Effector memory CD4-positive, alpha-beta T cell (primary cell): ENCODE data around the gene IL36RN.

Experiments
- DNase-seq, 3 donors: peaks; one replicate each; pipeline ENCODE4 v3.0.0-alpha.2; 2020
- H3K27ac ChIP-seq: 2 replicates; pipeline ENCODE4 v1.7.0; 2013; ENCODE audit warnings: mild to moderate bottlenecking, low read length, moderate library complexity; ENCODE audit not compliant: insufficient read depth, poor library complexity, severe bottlenecking
- H3K27me3 ChIP-seq: replicated peaks from 2 replicates; pipeline ENCODE4 v1.7.0; 2013; ENCODE audit warnings: mild to moderate bottlenecking, low read length; ENCODE audit not compliant: insufficient read depth, control insufficient read depth, poor library complexity, severe bottlenecking
- H3K36me3 ChIP-seq: 2 replicates; pipeline ENCODE4 v1.7.0; 2013; ENCODE audit warnings: mild to moderate bottlenecking, low read length, moderate library complexity; ENCODE audit not compliant: control insufficient read depth, insufficient read depth
- H3K4me1 ChIP-seq: 2 replicates; pipeline ENCODE4 v1.7.0; 2013; ENCODE audit warnings: low read length, mild to moderate bottlenecking; ENCODE audit not compliant: control insufficient read depth, insufficient read depth, poor library complexity, severe bottlenecking
- H3K4me3 ChIP-seq: 2 replicates; pipeline ENCODE4 v1.7.0; 2013; ENCODE audit warnings: low read length, low read depth, mild to moderate bottlenecking; ENCODE audit not compliant: insufficient read depth, poor library complexity, severe bottlenecking
- H3K9me3 ChIP-seq: 2 replicates; pipeline ENCODE4 v1.7.0; 2013; ENCODE audit warnings: mild to moderate bottlenecking, low read length, moderate library complexity; ENCODE audit not compliant: control insufficient read depth

The IL36RN gene

DNA sequence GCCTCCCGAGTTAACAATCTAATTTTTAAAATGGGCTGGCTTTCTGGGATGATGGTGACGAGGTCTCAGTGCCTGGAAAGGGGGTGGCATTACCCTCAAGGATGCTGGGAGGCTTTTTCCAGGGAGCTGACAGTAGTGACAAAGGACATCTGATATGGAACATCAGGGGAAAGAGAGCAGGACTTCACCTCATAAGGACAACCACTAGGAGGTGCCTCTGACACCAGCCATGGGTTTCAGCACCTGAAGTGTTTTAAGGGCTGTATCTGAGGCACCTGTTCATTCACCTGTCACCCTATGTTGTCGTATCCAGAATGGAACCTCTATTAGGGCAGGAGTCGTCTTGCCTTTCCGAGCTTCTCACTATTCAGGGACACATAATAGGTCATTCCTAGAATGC, 17.1 kb upstream of the IL36RN start:
- Histone ChIP-seq H3K4me3 (no peak overlapping the region), H3K36me3 (no peaks in the 10 kb centered on the region), H3K27ac (no peak overlapping the region), H3K9me3 (no peaks in the 10 kb centered on the region), H3K27me3 (no peaks in the 10 kb centered on the region), H3K4me1 (no peaks in the 10 kb centered on the region)
- no peak for DNase-seq

DNA sequence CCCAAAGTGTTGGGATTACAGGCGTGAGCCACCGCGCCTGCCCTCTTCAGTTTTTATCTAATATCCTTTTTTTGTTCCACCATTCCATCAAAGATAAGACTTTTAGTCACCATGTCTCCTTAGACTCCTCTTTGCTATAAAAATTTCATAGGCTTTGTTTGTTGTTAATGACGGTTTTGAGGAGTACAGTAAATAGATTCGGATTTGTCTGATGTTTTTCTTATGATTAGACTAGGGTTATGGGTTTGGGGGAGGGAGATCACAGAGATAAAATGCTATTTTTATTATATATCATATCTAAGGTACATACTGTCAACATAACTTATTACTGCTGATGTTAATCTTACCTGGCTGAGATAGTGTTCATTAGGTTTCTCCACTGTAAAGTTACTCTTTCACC, 12.5 kb upstream of the IL36RN start:
- H3K36me3 ChIP-seq: no peaks in the 10 kb centered on the region
- no peaks in the 10 kb centered on the region for H3K4me1 ChIP-seq
- no peaks in the 10 kb centered on the region for H3K9me3 ChIP-seq
- no peak overlapping the region for H3K4me3 ChIP-seq
- H3K27me3 ChIP-seq: peaks cover 4% of the 10 kb centered on the region
- no peak overlapping the region for H3K27ac ChIP-seq
- DNase-seq: no peak

DNA sequence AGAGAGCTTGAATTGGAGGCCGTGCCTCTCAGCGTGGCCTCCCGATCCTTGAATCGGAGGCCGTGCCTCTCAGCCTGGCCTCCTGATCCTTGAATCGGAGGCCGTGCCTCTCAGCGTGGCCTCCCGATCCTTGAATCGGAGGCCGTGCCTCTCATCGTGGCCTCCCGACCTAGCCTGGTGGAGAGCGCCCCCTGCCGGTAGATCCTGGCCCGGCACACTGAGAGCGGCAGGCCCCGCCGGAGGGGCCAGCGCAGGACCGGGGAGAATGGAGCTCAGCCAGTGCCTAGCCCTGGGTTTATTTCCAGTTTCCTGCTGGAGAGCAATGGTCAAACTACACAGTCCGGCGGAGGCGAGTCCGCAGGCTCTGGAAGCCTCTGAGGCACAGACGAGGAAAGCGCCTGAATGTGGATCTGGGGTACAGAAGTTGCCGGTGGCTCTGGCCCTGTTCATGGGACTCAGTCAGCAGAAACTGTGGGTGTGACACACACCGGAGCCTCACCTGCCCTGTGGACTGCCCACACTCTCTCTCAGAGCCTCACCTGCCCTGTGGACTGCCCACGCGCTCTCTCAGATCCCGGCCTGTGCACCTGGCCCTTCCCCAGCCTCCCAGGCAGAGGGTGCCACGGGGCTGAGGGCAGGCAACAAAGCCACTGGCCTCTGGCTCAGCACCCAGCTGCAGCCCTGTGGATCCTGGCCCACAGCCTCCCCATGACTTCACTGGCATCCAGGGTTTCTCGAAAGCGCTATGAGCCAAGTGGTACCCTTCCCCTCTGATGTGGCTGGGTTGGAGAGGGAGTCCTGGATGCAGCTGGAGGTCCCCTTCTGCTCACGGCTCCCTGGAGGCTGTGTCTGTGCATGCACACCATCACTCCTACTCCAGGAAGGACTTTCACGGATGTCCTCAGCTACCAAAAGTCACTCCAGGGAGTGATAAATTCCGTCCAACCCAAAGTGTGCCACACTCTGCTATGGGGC, 7.8 kb upstream of the IL36RN start:
- H3K9me3 ChIP-seq: no peaks in the 10 kb centered on the region

DNA sequence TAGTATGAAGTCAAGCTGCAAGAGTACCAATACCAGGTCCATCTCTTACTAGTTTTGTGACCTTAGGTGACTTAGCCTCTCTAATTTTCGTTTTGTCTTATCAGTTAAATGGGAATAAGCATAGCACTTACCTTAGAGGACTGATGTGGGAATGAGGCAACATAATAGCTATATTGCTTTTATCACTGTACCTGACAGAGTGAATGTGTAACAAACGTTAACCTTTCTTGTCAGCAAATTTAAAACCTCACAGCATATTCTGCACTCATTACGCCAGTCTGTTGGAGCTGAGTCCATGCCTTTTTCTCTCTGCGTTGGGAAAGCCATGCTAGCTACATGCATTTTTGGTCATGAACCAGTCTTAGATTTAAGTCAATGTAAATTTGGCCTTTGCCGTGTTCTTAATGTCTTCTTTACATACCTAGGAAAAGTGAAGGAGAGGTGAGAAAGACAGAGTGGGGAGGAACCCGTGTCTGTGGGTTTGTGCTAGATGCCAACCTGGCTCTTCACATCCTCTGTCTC, 6.5 kb upstream of the IL36RN start, which contains the start of gene IL36B:
IL36B (minus strand) TSS at position 472 of the 522 bp plus-strand sequence.
- H3K4me3 ChIP-seq: no peak within 1 kb of the TSS
- H3K4me1 ChIP-seq: no peaks in the 10 kb centered on the region
- no peaks in the 10 kb centered on the region for H3K36me3 ChIP-seq
- H3K27ac ChIP-seq: no peak within 1 kb of the TSS
- peaks cover 4% of the 10 kb centered on the region for H3K27me3 ChIP-seq
- DNase-seq: no peak
- H3K9me3 ChIP-seq: no peaks in the 10 kb centered on the region

More for the DNA sequence above, 7.8 kb upstream of the IL36RN start:
- no peaks in the 10 kb centered on the region for H3K4me1 ChIP-seq
- H3K36me3 ChIP-seq: no peaks in the 10 kb centered on the region
- peaks cover 4% of the 10 kb centered on the region for H3K27me3 ChIP-seq
- no peak overlapping the region for H3K4me3 ChIP-seq
- DNase-seq: no peak
- no peak overlapping the region for H3K27ac ChIP-seq

DNA sequence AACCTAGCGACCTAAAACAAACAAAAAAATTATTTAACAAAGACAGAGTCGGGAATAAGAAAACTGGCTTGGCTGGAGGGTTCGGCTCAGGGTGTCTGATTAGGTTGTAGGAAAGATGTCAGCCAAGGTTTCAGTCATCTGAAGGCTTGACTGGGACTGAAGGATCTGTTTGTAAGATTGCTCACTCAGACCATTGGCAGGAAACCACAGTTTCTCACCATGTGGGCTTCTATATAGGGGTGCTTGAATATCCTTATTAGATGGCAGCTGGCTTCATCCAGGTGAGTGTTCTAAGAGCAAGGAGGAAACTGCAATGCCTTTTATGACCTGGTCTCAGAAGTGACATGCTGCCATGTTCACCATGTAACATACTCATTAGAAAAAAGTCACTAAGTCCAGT, 5.3 kb upstream of the IL36RN start:
- no peaks in the 10 kb centered on the region for H3K4me1 ChIP-seq
- DNase-seq: no peak
- no peaks in the 10 kb centered on the region for H3K9me3 ChIP-seq
- H3K36me3 ChIP-seq: no peaks in the 10 kb centered on the region
- peaks cover 4% of the 10 kb centered on the region for H3K27me3 ChIP-seq
- no peak overlapping the region for H3K4me3 ChIP-seq
- H3K27ac ChIP-seq: no peak overlapping the region

DNA sequence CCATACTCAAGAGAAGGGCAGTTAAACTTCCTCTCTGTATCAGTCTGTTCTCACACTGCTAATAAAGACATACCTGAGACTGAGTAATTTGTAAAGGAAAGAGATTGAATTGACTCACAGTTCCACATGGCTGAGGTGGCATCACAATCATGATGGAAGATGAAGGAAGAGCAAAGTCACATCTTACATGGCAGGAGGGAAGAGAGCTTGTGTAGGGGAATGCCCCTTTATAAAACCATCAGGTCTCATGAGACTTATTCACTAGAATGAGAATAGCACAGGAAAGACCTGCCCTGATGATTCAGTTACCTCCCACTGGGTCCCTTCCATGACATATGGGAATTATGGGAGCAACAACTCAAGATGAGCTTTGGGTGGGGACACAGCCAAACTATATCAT, 4.9 kb upstream of the IL36RN start:
- H3K36me3 ChIP-seq: no peaks in the 10 kb centered on the region
- H3K9me3 ChIP-seq: no peaks in the 10 kb centered on the region
- H3K27me3 ChIP-seq: peaks cover 2% of the 10 kb centered on the region
- no peaks in the 10 kb centered on the region for H3K4me1 ChIP-seq
- DNase-seq: no peak
- H3K4me3 ChIP-seq: no peak overlapping the region
- H3K27ac ChIP-seq: no peak overlapping the region

DNA sequence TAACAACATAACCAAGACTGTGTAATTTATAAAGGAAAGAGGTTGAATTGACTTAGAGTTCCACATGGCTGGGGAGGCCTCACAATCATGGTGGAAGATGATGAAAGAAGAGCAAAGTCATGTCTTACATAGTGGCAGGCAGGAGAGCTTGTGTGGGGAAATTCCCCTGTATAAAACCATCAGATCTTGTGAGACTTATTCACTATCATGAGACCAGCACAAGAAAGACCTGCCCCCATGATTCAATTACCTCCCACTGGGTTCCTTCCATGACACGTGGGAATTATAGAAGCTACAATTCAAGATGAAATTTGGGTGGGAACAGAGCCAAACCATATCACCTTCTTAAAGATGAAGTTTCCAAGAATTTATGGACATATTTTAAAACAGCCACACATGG, 2.5 kb upstream of the IL36RN start:
- no peaks in the 10 kb centered on the region for H3K9me3 ChIP-seq
- no peak for DNase-seq

DNA sequence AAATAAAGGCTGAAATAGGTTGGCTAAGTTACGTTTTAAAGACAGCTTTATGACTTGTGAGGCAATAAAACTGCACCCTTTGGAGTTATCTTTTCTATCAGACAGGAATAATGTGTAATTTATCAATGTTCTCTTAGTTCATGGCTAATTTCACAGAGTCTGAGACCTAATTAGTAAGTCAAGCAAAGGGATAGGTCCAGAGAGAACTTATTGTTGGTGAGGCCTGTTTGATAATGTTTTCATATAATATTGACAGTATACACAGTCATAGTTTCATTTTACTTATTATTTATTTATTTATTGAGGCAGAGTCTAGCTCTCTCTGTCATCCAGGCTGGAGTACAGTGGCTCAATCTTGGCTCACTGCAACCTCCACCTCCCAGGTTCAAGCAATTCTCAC, 1.9 kb upstream of the IL36RN start:
- H3K27me3 ChIP-seq: no peaks in the 10 kb centered on the region
- no peaks in the 10 kb centered on the region for H3K4me1 ChIP-seq
- DNase-seq: no peak
- no peak overlapping the region for H3K27ac ChIP-seq
- H3K4me3 ChIP-seq: no peak overlapping the region
- H3K36me3 ChIP-seq: no peaks in the 10 kb centered on the region
- no peaks in the 10 kb centered on the region for H3K9me3 ChIP-seq

More for the DNA sequence above, 2.5 kb upstream of the IL36RN start:
- Histone ChIP-seq H3K4me3 (no peak overlapping the region), H3K27me3 (no peaks in the 10 kb centered on the region), H3K36me3 (no peaks in the 10 kb centered on the region), H3K4me1 (no peaks in the 10 kb centered on the region), H3K27ac (no peak overlapping the region)

DNA sequence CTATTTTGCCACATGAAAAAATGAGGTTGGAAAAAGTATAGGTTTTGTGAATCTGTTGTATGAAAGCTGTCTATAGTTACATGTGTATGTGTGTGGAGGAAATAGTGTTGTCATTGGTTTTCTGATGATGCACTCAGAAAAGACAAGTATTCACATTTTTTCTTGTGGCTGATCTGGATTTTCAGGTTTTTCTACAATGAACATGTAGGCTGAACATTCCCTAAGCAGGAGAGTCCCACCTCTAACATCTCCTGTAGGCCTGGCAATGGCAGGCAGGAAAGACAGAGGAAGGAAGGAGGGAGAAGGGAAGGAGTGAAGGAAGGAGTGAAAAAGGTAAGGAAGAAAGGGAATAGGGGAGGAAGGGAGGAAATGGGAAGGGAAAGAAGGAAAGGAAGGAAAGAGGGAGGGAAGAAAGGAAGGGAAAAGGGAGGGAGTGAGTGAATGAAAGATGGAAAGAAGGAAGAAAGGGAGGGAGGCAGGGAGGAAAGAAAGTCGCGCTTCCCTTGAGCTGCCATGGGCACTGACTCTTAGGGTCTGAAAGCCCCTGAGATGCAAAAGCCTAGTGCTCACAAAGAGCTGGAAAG, 495 bp upstream of the IL36RN start:
- Histone ChIP-seq H3K9me3 (no peaks in the 10 kb centered on the region), H3K4me1 (no peaks in the 10 kb centered on the region)

DNA sequence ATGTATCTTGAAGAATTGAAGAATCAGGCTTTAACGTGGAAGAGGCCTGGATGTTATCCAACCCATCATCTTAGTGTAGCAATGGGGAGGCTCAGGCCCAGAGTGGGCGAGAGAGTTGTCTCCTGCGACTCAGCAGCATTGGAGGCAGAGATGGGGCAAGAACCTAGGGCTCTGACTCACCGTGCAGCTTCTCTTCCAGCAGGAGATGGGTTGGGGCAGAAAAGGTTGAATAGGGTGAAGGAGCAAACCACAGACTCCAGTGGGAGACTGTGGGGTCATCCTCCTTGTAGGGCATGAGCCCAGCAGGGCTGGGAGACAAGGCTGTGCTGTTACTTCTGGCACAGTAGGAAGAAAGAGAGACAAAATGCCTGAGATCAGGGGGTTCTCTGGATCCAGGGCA, 1.4 kb downstream of the IL36RN start:
- Histone ChIP-seq H3K9me3 (no peaks in the 10 kb centered on the region), H3K4me3 (no peak overlapping the region), H3K27me3 (no peaks in the 10 kb centered on the region), H3K27ac (no peak overlapping the region), H3K36me3 (no peaks in the 10 kb centered on the region), H3K4me1 (no peaks in the 10 kb centered on the region)
- no peak for DNase-seq

More for the DNA sequence above, 495 bp upstream of the IL36RN start:
- DNase-seq: no peak
- no peaks in the 10 kb centered on the region for H3K36me3 ChIP-seq
- no peak overlapping the region for H3K27ac ChIP-seq
- H3K4me3 ChIP-seq: no peak overlapping the region
- no peaks in the 10 kb centered on the region for H3K27me3 ChIP-seq
